Testis (tissue), 3 donors: ENCODE data around the gene CNNM4. TPM values are rescaled to one million over a fixed set of nuclear protein-coding genes. Genes with fewer than 3 reads are reported as not detected.

Experiments
- DNase-seq: peaks from one replicate; pipeline ENCODE4 v3.0.0-alpha.2; 2019
- H3K27ac ChIP-seq, 2 donors: fragments of 200-600 bp; sonication (generic); one replicate each; pipeline ENCODE4 v1.5.1; 2019
- H3K27me3 ChIP-seq: fragments of 200-600 bp; sonication (generic); one replicate; pipeline ENCODE4 v1.5.1; 2019
- H3K36me3 ChIP-seq: fragments of 200-600 bp; sonication (generic); one replicate; pipeline ENCODE4 v1.5.1; 2017; ENCODE audit warnings: low read depth; ENCODE audit errors: missing control alignments
- H3K4me1 ChIP-seq: fragments of 200-600 bp; sonication (generic); one replicate; pipeline ENCODE4 v1.5.1; 2019
- H3K4me3 ChIP-seq, 2 donors: fragments of 200-600 bp; sonication (generic); one replicate each; pipeline ENCODE4 v1.5.1; 2017 to 2019
- H3K9me3 ChIP-seq: fragments of 200-600 bp; sonication (generic); one replicate; pipeline ENCODE4 v1.5.1; 2017
- POLR2A ChIP-seq: fragments of 450-650 bp; IDR thresholded peaks from one replicate; pipeline ENCODE4 v1.6.1; 2017; ENCODE audit warnings: antibody characterized with exemption, mild to moderate bottlenecking, moderate library complexity
- WGBS, 2 donors: methylation state at CpG; one replicate each; pipeline ENCODE4 v1.1.5; 2018; 5-methylcytosine and 5-hydroxymethylcytosine counted together
- intact Hi-C: fragments of 100-400 bp; cut with DNase I; formaldehyde crosslinking; loops from one replicate; pipeline ENCODE4 v1.15.1; 2023; ENCODE audit warnings: low total_unique reads
- polyA plus RNA-seq: library from polyadenylated mRNA; stranded (reverse); fragments of 350-450 nt; fragmentation: Illumina TruSeq; extraction: RNeasy Lipid Tissue Mini Kit (QIAGEN cat#74804); gene quantifications from one replicate; pipeline ENCODE4 v1.2.3, GENCODE V29; 2014; ENCODE audit warnings: low read depth, low replicate concordance; ENCODE audit not compliant: insufficient read depth
- total RNA-seq, 2 donors: library from RNA; depleted of rRNA; stranded (reverse); fragments of >200 nt; gene quantifications; one replicate each; pipeline ENCODE4 v1.2.3, GENCODE V29; 2016
- TF ChIP-seq, protein P1 (sequence below), 3 experiments: fragments of 450-650 bp in 2 of 3; fragments of 200-600 bp in 1 of 3; sonication (generic) in 1 of 3; IDR thresholded peaks; one replicate each; pipeline ENCODE4 v1.5.1; 2016 to 2019; ENCODE audit warnings: antibody characterized with exemption in 3 of 3, mild to moderate bottlenecking in 2 of 3, moderate library complexity in 1 of 3

Gene CNNM4
- total and polyA plus RNA-seq, 3 donors from 2014 or later: 18.0 to 21.8 (median 18.4) TPM

DNA sequence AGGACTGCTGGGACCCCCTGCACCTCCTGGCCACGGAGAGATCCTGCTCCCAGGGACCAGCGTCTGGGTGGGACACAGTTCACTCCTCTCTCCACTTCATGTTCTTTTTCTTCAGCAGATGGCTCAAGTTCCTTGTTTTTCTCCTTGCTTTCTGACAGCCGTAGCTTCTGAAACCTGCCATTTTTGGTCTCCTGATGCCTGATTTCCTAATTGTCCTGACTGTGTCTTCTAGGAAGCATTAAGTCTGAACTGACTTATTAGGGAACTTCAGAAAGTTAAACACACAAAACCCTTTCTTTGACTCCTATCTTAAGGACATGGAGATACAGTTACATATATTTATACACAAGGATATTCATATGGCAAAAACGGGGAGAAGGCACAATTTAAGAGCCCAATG lies 22.7 kb downstream of the CNNM4 start:
- no peaks in the 10 kb centered on the region for H3K4me1 ChIP-seq
- H3K27me3 ChIP-seq: no peaks in the 10 kb centered on the region
- H3K9me3 ChIP-seq: no peaks in the 10 kb centered on the region
- no peaks in the 10 kb centered on the region for H3K36me3 ChIP-seq
- TF ChIP-seq, protein P1, sequence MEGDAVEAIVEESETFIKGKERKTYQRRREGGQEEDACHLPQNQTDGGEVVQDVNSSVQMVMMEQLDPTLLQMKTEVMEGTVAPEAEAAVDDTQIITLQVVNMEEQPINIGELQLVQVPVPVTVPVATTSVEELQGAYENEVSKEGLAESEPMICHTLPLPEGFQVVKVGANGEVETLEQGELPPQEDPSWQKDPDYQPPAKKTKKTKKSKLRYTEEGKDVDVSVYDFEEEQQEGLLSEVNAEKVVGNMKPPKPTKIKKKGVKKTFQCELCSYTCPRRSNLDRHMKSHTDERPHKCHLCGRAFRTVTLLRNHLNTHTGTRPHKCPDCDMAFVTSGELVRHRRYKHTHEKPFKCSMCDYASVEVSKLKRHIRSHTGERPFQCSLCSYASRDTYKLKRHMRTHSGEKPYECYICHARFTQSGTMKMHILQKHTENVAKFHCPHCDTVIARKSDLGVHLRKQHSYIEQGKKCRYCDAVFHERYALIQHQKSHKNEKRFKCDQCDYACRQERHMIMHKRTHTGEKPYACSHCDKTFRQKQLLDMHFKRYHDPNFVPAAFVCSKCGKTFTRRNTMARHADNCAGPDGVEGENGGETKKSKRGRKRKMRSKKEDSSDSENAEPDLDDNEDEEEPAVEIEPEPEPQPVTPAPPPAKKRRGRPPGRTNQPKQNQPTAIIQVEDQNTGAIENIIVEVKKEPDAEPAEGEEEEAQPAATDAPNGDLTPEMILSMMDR (IDR thresholded peaks at IDR 0.05): no peak
- no peak for TF ChIP-seq POLR2A
- no peak overlapping the region for H3K4me3 ChIP-seq
- intact Hi-C loops: no loop called here
- H3K27ac ChIP-seq: no peak overlapping the region
- WGBS, 2 donors: 82 to 86% methylated on average over 4 of the region's 4 CpGs
- no peak for DNase-seq

DNA sequence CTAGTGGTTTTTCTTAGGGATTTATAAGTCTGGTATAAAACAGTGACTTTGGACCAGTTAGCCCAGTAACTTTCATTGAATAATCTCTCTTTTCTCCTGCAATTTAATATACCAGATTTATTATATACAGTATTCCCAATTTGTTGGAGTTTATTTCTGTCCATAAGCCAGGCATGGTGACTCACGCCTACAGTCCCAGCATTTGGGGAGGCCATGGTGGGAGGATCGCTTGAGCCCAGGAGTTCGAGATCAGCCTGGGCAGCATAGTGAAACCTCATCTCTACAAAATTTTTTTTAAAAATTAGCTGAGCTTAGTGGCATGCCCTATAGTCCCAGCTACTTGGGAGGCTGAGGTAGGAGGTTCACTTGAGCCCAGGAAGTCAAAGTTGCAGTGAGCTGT lies 26.7 kb downstream of the CNNM4 start:
- no peak for TF ChIP-seq POLR2A
- TF ChIP-seq, protein P1 (IDR thresholded peaks at IDR 0.05): no peak
- H3K4me1 ChIP-seq: no peaks in the 10 kb centered on the region
- no peaks in the 10 kb centered on the region for H3K9me3 ChIP-seq
- intact Hi-C loops: no loop called here
- no peak for DNase-seq
- 98 to 100% methylated on average over 3 of the region's 3 CpGs for WGBS, 2 donors
- H3K27ac ChIP-seq: no peak overlapping the region
- H3K36me3 ChIP-seq: no peaks in the 10 kb centered on the region
- no peak overlapping the region for H3K4me3 ChIP-seq
- no peaks in the 10 kb centered on the region for H3K27me3 ChIP-seq

DNA sequence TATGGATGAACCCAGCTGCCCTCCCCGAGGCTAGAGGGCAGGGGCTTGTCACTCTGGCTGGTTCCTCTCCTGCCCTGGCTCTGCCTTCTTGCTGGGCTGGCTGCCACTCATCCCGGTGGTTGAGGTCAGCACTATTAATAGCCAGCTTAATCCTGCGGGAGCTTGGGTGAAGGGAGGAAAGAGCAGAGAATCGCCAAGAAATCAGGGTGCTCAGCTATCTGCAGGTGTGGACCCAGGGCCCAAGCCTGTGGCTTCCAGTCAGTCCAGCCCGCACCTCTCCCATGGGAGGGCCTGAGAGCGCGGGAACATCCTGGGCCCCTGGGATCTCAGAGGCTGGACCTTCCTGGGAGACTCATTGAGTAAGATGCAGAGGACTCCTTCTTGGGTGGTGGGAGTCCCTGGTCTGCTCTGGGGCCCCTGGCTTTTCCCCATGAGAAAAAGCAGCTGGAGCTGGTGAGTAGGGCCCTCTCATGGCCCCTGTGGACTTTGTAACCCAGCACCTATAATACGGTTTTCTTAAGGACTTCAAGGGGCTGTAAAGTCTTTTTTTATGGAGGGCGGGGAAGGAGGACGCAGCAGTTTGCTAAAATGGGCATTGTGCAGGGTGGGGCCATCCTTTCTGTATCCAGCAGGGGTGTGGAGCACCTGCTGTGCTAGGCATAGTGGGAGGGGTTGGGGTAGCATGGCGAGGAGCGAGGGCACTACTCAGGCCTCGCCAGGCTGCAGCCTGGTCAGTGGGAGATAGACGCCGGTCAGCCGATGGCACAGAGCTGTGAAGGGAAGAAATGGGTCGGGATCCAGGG lies 27.9 kb downstream of the CNNM4 start:
- Histone ChIP-seq H3K4me3 (no peak overlapping the region), H3K27me3 (no peaks in the 10 kb centered on the region), H3K9me3 (no peaks in the 10 kb centered on the region), H3K4me1 (no peaks in the 10 kb centered on the region), H3K27ac (no peak overlapping the region), H3K36me3 (no peaks in the 10 kb centered on the region)
- TF ChIP-seq POLR2A: no peak
- TF ChIP-seq, protein P1 (IDR thresholded peaks at IDR 0.05): no peak
- DNase-seq: peak; percentile 57
- intact Hi-C loops: no loop called here
- WGBS, 2 donors: 74 to 83% methylated on average over 16 to 17 of the region's 17 CpGs

DNA sequence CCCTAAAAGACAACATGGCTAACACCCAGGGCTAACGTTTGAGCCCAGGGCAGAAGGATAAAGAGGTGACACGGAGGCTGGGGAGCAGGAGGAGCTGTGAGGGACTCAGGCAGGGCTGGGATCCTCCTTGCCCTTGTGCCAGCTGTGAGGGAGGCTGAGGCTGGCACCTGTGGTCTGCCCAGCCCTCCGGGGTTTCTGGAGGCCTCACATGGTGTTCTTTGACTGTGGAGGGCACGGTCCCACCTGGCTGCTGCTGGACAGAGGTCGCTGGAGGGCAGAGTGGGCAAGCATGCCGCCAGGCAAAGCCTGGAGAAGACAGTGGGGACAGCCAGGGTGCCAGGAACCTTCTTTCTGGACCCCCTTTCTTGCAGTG lies 28.5 kb downstream of the CNNM4 start:
- Histone ChIP-seq H3K4me3 (no peak overlapping the region), H3K27me3 (no peaks in the 10 kb centered on the region), H3K4me1 (no peaks in the 10 kb centered on the region), H3K9me3 (no peaks in the 10 kb centered on the region), H3K27ac (no peak overlapping the region), H3K36me3 (no peaks in the 10 kb centered on the region)
- WGBS, 2 donors: 84 to 86% methylated on average over 6 of the region's 6 CpGs
- intact Hi-C loops: no loop called here
- TF ChIP-seq, protein P1 (IDR thresholded peaks at IDR 0.05): no peak
- no peak for TF ChIP-seq POLR2A
- DNase-seq: no peak
